HG02885 (cell line): ENCODE results near the gene KHDC4.

Experiments
- ATAC-seq: cut with Tn5 transposase; IDR thresholded peaks from one replicate; pipeline ENCODE4 v1.9.1; 2021; ENCODE audit warnings: mild to moderate bottlenecking; ENCODE audit not compliant: unreplicated experiment, poor library complexity

Gene KHDC4

GRCh38 chr1:155880251-155880650 is 54.0 kb downstream of the KHDC4 start:
- ATAC-seq: no peak

- no peak for ATAC-seq
Measured at GRCh38 chr1:155877945-155878344, 56.3 kb downstream of the KHDC4 start.

DNA sequence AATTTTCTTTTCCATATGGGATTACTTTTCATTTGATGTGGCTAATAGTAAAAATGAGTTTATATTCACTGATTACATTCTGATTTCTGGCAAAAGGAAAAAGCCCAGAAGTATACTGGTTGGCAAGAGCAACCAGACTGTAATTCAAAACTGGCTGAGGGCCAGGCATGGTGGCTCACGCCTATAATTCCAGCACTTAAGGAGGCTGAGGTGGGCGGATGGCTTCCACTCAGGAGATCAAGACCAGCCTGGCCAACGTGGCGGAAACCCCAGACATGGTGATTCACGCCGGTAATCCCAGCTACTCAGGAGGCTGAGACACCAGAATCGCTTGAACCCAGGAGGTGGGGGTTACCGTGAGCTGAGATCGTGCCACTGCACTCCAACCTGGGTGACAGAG is 60.4 kb downstream of the KHDC4 start:
- ATAC-seq: no peak

- no peak for ATAC-seq
Measured at GRCh38 chr1:155872527-155872926, 61.7 kb downstream of the KHDC4 start.

- no peak for ATAC-seq
Measured at GRCh38 chr1:155871390-155871789, 62.8 kb downstream of the KHDC4 start.

DNA sequence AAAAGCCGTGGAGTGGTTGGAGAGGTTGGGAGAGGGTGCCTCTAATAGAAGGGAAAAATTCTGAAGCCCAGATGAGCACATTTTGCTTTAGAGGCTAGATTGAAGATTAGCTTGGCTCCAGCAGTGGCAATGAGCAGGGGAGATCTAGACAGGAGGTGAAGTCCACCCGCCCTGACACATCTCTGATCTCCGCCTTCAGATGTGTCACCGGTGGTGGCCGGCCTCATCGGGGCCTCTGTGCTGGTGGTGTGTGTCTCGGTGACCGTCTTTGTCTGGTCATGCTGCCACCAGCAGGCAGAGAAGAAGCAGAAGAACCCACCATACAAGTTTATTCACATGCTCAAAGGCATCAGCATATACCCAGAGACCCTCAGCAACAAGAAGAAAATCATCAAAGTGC is 66.4 kb downstream of the KHDC4 start:
- no peak for ATAC-seq

GRCh38 chr1:155864393-155864792 is 69.8 kb downstream of the KHDC4 start:
- ATAC-seq: no peak
